Ovary (tissue), 3 donors: Measurements from ENCODE around the gene MAFG.

Experiments
- CTCF ChIP-seq, 3 donors: fragments of 450-650 bp in 2 of 3; fragments of 200-600 bp in 1 of 3; IDR thresholded peaks; one replicate each; pipeline versions ENCODE4 v1.5.1 to v1.8.0; 2016 to 2022; ENCODE audit warnings: antibody characterized with exemption in 3 of 3, mild to moderate bottlenecking in 1 of 3
- POLR2A ChIP-seq: fragments of 450-650 bp; IDR thresholded peaks from one replicate; pipeline ENCODE4 v1.6.1; 2017; ENCODE audit warnings: antibody characterized with exemption, mild to moderate bottlenecking, moderate library complexity
- donor health status: DM: no; HTN: no; CAD: no.

GRCh38 chr17:81925860-81926450 is 1.6 kb downstream of the MAFG start:
- TF ChIP-seq CTCF (IDR thresholded peaks at IDR 0.05) (no peak), POLR2A (no peak)
